ENCODE results near the gene NTM.

The NTM gene

DNA sequence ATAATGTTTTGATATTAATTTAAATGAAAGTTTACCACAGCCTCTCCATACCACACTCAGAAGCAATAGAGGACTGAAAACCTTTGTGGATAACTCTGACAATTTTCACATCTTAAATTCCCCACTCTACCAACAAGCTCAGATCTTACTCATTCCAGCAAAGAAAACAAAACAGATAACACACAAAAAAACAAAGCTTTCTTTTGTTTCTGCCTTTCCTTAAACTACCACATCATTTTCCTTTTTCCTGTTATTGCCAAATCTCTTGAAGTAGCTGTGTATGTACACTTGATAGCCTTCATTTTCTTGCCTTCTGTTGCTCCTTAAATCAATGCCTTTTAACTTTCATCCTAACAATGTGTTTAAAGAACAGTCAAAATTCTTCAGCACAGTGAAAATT is 484.9 kb downstream of the NTM start:
- no peak overlapping the region for H3K4me3 ChIP-seq

DNA sequence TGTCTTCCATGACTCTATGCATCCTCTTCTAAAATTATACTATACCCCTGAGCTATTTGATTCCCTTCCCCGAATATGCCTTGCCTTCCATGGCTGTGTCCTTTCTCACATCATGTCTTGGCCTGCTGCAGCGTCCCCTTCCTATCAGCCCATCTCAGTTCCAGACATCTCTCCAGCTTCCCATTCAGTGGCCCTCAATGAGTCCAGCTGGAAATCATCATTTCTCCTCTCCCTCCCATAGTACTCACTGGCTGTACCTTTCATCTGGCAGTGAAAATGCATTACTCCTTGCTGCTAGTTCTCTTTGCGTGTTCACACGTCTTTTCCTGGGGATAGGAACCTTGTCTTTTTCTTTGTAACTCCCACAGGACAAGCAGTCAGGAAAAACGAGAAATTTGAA is 486.8 kb downstream of the NTM start:
- no peak overlapping the region for H3K27ac ChIP-seq
- H3K4me3 ChIP-seq = no peak overlapping the region

More for the DNA sequence above, 484.9 kb downstream of the NTM start:
- H3K27ac ChIP-seq = no peak overlapping the region

DNA sequence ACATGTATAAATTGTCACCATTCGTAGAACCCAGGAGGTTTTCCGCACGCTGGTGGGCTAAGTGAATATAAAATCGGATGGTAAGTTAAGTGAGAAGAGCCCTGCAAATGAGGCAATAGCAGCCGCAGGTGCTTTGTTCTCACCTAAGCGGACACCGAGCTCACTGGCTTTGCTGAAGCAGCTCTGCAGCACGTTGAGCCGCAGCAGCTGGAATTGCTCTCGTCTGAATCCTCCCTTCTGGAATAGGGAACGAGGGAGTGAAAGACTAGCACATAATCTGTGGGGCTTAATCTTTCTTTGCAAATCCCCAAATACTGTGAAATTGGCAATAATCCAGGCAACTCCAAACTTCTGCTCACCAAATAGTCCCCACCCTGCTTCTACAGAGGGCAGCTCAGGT is 488.1 kb downstream of the NTM start:
- Histone ChIP-seq H3K4me3 (no peak overlapping the region), H3K27ac (no peak overlapping the region)

DNA sequence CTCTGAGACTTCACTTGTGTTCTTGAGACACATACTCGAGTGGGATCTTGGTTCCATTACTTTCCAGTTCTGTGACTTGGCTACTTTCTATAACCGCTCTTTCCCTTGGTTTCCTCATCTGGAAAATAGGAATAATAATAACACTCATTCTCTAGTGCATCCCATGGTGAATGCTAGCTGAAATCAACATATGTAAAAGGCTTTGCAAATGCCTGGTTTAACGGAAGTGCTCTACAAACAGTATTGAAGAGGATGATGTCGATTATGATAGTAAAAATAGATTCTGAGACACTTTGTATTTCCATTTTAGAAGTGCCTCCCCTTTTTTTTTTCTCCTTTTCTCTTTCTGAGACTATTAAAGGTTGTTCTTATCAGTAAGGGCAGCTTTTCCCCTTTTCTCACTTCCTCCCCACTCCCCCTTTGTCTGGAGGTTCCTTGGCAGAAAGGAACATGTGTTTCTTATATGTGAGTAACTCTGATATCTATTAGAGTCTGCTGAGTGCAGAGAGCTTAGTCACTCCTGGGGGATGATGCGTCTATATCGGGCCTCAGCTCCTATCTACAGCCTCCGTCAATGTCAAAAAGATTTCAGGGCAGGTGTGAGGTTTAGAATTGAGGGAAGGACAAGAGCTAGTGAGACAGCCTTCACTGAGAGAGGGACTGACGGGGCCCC is 489.3 kb downstream of the NTM start:
- no peak overlapping the region for H3K27ac ChIP-seq
- no peak overlapping the region for H3K4me3 ChIP-seq

DNA sequence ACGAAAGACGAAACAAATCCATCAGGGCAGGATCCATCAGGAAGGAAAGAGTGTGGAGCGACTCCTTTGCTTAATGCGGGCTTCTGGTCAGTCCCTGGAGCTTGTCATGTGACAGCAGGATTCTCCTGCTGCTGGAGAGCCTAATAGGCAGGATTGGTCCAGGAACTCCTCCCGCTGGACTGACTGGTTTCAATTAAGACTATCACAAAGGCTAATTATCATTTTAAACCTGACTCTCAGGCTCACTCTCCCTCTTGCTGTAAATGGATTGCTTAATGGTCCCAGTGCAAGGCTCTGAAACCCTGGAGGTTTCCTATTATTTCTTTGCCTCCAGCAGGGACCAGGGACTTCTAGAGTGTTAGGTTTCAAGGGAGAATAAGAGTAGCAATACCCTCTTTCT is 493.8 kb downstream of the NTM start:
- Histone ChIP-seq H3K4me3 (no peak overlapping the region), H3K27ac (no peak overlapping the region)

DNA sequence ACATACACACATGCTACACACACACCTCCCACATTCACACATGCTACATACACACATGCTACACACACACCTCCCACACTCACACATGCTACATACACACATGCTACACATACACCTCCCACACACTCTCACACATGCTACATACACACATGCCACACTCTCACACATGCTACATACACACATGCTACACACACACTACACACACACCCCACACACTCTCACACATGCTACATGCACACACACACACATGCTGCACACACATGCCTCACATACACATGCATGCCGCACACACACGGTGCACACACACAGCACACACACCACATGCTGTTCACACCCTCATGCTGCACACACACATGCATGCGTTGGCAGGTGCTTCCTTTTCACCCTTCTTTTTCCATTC is 495.4 kb downstream of the NTM start:
- no peak overlapping the region for H3K27ac ChIP-seq
- H3K4me3 ChIP-seq = no peak overlapping the region

DNA sequence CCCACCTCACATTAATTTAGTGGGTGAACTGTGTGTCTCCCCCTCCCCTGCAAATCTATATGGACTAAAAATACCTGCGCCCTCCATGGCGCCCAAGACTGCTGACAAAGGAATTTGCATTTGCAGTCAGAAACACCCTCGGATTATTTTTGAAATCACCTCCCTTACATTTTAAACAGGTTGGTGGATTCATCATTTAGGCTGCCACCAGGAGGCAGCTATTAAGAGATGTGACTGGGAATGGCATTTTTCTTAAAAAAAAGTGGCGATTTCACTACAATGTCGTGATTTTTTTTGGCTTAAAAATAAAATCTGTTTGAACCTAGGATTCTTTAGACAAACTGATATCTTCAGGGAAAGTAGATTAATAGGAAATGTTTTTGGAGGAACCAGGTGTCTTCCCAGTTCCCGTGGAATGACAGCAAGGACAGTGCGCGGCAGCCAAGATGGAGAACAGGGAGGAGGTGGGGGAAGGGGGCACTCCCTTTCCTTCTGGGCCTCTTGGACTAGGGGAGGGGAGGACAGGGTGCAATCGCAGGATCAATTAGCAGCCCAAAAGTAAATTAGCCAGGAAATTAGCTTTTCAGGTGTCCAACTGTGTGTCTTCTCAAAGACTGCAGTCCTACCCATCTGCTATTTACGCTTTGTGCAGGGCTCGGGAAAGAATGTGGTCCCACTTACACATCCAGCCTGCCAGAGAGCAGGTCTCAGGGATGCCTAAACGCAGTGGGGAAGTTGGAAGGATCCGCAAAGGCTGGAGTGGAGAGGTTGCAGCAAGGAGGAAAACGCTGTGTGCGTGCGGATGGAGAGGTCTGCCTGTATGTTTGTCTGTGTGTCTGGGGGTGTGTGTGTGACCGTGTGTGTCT is 496.4 kb downstream of the NTM start:
- no peak overlapping the region for H3K27ac ChIP-seq
- no peak overlapping the region for H3K4me3 ChIP-seq

DNA sequence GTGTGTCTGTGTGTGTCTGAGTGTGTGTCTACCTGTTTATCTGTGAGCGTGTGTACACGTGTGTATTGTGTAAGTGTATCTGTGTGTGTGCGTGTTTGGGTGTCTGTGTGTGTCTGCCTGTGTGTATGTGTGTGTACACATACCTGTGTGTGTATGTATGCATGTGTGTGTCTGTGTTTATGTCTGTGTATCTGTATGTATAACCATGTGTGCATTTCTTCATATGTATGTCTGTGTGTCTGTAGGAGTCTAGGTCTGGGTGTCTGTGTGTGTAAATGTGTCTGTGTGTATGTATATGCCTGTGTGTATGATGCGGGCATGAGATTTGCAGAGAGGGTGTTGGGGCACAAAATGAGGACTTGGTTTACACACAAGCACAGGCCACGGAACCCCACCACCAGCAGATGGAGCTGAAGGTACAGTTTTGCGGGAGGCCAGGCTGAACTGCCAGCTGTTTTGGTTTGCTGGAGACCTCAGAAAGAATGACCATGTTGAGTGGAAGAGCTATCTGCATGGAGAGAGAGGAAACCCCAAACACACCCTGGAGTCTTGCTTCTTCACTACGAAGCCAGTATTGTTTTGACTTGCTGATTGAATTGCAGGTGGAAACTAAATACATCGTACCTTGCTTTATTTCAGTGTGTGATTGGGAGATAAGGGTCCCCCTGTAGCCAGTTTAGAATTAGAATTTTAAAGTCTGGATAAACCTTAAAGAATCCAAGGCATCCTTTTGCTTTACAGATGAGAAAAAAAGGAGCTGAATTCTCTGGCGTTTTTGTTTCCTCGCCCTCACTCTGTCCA is 497.2 kb downstream of the NTM start:
- Histone ChIP-seq H3K4me3 (no peak overlapping the region), H3K27ac (no peak overlapping the region)

DNA sequence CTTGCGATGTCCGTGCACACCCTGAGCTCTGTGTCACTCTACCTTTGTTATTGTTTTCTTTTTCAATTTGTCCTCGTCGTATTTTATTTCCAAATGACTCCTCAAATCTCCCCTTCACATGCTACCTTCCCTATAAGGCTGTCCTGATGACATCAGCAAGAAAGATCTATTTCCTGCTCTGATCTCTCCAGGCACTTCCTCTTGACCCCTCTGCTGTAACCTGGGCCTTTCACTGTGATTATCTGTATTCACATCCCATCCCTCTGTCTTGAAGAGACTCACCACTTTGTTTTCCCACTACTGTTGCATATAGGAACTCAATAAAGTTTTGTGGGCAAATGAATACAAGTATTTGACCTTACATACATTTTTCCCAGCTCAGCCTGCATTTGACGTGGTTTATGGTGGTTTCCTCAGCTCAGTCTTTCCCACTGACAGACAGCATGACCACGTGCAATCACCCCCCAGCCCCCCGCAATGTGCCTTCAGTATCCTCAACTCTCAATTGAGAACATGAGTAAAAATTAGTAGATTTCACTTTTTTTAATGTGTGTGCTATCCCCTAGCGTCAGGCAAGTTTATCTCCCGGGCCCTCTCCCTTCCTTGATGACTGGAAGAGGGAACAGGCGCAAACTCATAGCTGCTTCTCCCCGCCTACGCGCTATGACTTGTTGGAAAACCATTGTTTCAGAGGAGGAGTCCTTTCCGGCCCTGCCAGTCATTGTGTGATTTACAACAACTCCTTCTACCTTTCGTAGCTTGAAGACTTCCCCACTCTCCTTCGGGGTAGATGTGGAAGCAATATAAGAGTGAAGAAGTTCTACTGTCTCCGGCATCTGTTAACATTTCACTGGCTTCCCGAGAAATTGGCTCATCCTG is 498.5 kb downstream of the NTM start:
- Histone ChIP-seq H3K27ac (no peak overlapping the region), H3K4me3 (no peak overlapping the region)

DNA sequence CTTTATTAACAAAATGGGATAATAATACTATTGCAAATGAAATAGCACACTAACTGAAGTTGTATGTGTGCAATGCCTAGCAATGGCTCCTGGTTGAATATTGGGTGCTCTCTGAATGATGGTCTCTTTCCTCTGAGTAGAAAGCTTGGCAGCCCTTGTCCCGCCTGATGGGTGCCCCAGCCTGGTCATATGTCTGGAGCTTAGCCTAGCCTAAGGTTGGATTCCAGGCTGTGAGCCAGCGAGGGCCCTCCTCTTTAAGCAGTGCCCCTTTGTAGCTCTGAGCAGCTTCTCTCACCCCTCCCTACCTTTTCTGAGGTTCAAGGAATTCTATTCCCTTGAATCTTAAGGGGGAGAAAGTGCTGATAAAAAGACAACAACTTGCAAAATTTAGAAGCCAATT is 499.9 kb downstream of the NTM start:
- no peak overlapping the region for H3K4me3 ChIP-seq
- no peak overlapping the region for H3K27ac ChIP-seq

DNA sequence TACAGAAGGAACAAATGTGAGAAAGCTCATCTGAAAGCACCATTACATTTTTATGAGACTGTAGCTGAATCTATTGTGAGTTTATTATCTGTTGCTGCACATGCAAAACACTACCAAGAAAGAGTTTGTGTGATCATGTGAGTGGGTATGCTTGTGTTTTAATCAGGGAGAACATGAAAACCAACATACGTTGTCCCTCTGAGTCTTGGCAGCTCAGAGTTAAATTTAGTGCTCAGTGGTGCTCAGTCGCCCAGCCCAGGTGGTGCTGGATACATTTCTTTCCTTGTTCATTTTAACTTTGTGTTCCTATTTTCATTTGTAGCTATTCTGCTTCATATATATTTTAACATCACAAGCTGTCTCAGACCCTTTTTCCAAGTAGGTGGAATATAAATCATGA is 500.6 kb downstream of the NTM start:
- H3K4me3 ChIP-seq = no peak overlapping the region

DNA sequence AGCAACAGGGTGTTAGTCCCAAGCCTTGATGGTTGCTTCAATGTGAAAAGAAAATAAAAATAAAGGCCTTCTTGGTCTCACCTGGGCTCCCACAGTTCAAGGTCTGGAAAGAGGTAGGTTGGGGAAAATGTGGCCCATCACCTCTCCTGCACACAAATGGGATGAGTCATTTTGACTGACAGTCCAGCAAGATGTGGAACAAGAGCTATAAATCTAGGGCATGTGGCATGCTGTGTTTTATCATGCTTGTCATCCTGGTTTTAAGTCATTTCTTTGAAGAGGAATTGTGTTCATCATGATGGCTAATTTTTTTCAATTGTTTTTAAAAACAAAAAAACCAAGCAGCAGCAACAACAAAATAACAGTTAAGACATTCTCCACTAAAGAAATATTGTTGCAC is 503.7 kb downstream of the NTM start:
- H3K27ac ChIP-seq = no peak overlapping the region
- H3K4me3 ChIP-seq = no peak overlapping the region

More for the DNA sequence above, 500.6 kb downstream of the NTM start:
- H3K27ac ChIP-seq = no peak overlapping the region

DNA sequence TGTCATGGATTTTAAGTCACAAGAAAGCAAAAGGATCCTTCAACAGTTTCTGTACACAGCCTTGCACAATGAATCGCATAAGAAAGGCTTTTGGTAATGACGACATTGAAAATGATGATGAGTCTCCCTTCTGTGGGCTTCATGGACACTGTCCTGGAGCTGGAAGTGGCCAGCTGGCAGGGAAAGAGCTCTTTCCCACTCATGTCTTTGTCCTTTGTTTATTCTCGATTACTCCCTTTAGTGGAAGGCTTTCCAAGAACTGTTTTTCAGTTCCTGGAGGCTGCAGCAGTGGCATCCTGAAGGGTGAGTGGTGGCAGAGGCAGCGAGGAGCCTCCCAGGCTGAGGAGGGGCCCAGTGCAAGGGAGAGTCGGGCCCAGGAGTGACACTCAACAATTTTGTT is 505.2 kb downstream of the NTM start:
- Histone ChIP-seq H3K4me3 (no peak overlapping the region), H3K27ac (no peak overlapping the region)

DNA sequence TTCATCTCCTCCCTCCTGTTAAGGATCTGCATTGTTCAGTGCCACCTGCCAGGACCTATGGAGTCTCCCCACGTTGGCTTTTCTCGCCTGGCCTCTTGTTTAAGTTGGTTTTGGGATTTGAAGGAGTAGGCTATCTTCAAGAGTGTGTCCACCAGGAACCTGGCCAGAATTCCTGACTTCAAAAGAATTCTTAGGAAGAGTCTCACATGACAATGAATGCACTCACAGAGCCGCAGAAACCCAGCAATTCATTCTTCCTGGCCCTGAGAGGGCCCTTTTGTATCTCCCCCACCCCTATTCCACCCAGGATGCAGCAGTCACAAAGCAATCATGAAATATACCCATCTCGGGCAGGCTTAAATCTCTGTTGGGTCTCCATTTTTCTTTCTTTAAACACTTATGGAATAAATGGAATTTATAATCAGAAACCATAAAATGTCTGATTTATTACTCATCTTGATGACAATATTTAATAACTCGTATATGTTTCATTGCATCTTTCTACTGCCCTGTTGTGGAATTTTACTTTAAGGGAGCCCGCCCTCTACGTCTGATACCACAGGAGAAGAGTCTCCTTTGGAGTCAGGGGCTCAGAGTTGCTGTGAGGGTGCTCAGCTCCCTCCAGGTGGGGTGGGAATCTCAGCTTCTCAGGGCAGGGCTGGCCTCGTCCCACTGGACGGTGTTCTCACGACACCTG is 507.0 kb downstream of the NTM start:
- H3K4me3 ChIP-seq = no peak overlapping the region

DNA sequence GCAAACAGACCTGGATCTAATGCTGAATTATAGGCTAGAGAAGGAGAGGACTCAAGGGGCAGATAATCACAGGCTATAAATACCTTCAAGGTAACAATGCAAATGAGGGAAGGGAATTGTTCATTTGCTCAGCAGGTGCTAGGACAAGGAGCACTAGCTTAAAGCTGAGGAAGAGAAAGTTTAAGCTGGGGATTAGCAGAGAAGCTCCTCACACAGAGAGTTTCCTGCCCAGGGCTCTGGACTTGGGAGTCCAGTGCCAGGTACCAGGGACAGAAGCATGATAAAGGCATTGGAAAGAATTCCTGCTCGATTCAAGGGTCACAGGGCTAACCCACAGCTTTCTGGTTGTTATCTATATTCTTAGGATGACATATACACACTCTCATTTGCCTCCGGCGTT is 509.9 kb downstream of the NTM start:
- no peak overlapping the region for H3K27ac ChIP-seq
- no peak overlapping the region for H3K4me3 ChIP-seq

More for the DNA sequence above, 507.0 kb downstream of the NTM start:
- H3K27ac ChIP-seq = no peak overlapping the region

DNA sequence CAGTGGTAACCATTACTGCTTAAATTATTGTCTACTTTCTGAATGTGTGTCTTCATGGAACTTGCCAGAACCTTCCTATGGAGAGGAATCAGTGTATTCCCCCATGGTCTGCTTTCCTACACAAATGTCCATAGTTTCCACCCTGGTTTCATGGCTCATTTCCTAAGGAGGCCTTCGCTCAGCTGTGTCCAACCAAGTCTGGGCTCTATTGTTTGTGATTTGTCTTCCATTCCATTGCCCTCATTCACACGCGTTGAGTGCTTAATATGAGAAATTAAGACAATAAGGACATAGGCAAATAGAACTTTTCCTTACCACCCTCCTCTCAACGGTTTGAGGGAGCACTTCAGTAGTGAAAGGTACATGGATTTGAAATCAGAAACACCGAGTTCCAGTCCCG is 510.6 kb downstream of the NTM start:
- Histone ChIP-seq H3K27ac (no peak overlapping the region), H3K4me3 (no peak overlapping the region)

DNA sequence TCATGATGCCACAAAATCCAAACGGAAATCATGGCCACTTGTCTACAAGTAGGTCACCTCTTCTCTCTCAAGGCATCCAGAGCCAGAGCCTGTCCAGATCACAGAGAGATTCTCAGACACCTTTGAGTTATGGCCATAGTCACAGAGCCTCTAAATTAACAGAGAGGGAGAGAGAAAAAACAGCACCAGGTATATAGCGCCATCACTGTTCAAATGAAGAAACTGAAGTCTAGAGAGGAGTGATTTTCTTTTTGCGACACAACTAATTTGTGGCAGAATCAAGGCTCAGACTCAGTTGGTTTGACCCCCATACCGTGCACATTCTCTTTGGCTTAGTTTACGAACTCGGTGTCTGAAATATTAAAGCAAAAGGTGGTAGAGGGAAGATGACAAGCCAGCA is 512.9 kb downstream of the NTM start:
- Histone ChIP-seq H3K27ac (no peak overlapping the region), H3K4me3 (no peak overlapping the region)

DNA sequence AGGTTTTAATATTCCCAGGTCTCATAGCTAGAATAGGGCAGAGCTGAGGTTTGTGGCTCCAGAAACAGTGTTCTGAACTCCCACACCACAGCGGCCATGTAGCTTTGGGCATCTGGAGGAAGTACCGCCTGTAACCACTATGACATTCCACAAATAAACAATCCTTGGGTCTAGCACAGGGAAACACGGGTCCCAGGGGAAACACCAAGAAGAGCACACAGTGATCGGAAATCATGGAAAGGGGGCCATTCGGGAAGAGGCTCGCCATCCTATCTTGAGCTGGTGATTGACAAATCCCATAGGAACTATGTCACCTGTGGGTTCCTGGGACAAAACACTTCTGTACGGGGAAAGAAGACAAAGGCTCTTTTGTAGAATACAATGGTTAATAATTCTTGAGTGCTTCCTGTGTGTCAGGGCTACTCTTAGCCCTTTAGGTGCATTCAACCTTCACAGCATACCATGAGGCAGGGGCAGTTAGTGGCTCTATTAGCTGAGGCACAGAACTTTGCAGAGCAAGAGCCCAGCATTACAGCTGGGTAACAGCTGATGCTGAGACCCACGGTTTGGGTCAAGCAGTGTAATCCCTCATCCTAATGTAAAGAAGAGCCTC is 514.2 kb downstream of the NTM start:
- H3K27ac ChIP-seq = no peak overlapping the region
- no peak overlapping the region for H3K4me3 ChIP-seq

DNA sequence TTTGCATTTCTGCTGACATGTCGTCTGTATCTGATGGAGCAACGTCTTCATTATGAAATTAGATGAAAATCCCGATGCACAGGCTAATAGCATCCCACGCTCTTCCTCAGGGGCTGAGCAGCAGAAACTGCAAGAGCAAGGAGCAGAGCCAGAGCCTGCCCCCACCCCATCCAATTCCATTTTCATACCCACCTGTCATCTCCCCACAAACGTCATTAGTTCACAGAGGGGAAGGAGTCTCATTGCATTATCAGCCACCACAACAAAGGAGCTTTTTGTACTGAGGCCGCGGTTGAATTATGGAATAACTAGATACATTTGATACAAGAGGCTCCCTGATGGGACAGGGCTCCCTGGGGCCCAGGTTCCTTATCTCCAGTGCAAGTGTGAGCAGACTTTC is 515.0 kb downstream of the NTM start:
- no peak overlapping the region for H3K27ac ChIP-seq
- H3K4me3 ChIP-seq = no peak overlapping the region

All from skin epidermis (tissue), 12 donors.